ENCODE measurements around the gene FAM222A.

Gene FAM222A

GRCh38 chr12:109698820-109699219 is 14.8 kb upstream of the FAM222A start:
- TF ChIP-seq SUZ12 (IDR thresholded peaks at IDR 0.05; ENCODE audit: extremely low read depth, insufficient read depth, insufficient read length) (no peak), YY1 (IDR thresholded peaks at IDR 0.05; ENCODE audit: insufficient read depth, insufficient read length) (no peak), ZNF274 (IDR thresholded peaks at IDR 0.05; ENCODE audit: low read depth, low read length) (no peak)
- DNase-seq (ENCODE audit: low read depth, low spot score) = no peak
- Histone ChIP-seq H3K4me1 (ENCODE audit: insufficient read depth, insufficient read length) (peaks cover 28% of the 10 kb centered on the region), H3K36me3 (ENCODE audit: insufficient read depth, insufficient read length, low read length) (no peaks in the 10 kb centered on the region), H3K9me3 (ENCODE audit: insufficient read depth, low read length) (no peaks in the 10 kb centered on the region), H3K4me3 (ENCODE audit: insufficient read length, low read depth) (no peak overlapping the region), H3K27me3 (ENCODE audit: insufficient read depth, insufficient read length) (no peaks in the 10 kb centered on the region), H3K9ac (ENCODE audit: insufficient read length, low read depth) (no peak overlapping the region)

- H3K4me1 ChIP-seq (ENCODE audit: insufficient read depth, insufficient read length) = peaks cover 21% of the 10 kb centered on the region
- no peak overlapping the region for H3K9ac ChIP-seq (ENCODE audit: insufficient read length, low read depth)
- no peaks in the 10 kb centered on the region for H3K9me3 ChIP-seq (ENCODE audit: insufficient read depth, low read length)
- TF ChIP-seq ZNF274 (IDR thresholded peaks at IDR 0.05; ENCODE audit: low read depth, low read length) (no peak), SUZ12 (IDR thresholded peaks at IDR 0.05; ENCODE audit: extremely low read depth, insufficient read depth, insufficient read length) (no peak), YY1 (IDR thresholded peaks at IDR 0.05; ENCODE audit: insufficient read depth, insufficient read length) (no peak)
- H3K4me3 ChIP-seq (ENCODE audit: insufficient read length, low read depth) = no peak overlapping the region
- no peaks in the 10 kb centered on the region for H3K36me3 ChIP-seq (ENCODE audit: insufficient read depth, insufficient read length, low read length)
- no peaks in the 10 kb centered on the region for H3K27me3 ChIP-seq (ENCODE audit: insufficient read depth, insufficient read length)
- DNase-seq (ENCODE audit: low read depth, low spot score) = no peak
Observed at GRCh38 chr12:109701064-109701463, 12.6 kb upstream of the FAM222A start.

DNA sequence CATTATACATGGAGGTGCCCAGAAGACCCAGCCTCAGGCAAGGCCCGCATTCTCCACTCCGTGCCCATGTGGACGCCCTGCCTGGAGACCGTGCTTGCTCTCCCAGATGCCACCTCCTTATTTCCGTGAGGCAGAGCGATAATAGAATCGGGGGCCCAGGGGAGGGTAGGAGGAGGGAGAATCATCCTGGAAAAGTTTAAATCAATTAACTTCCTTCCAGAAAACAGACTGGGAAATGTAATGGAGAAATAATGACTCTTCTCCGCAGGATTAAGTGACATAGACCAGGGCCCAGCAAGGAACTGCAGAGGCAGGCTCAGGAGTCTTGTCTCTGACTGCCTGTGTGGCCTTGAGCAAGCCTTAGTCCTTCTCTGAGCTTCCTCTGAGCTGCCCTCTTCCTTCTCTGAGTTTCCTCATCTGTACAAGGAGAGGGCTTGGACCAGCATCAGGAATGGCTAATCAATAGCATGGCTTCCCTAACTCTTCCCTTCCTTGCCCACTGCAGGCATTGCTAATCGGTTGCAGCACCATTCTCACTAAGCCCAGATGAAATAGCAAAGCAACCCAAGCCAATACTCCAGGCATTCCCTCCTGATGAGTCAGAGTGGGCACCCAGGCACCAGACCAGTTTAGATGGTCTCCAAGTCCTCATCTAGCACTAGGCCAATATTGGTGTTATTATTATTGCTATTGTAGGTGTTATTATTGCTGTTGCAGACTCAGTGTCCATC is 11.3 kb upstream of the FAM222A start:
- no peaks in the 10 kb centered on the region for H3K27me3 ChIP-seq (ENCODE audit: insufficient read depth, insufficient read length)
- H3K36me3 ChIP-seq (ENCODE audit: insufficient read depth, insufficient read length, low read length) = no peaks in the 10 kb centered on the region
- H3K4me1 ChIP-seq (ENCODE audit: insufficient read depth, insufficient read length) = peaks cover 23% of the 10 kb centered on the region
- DNase-seq (ENCODE audit: low read depth, low spot score) = no peak
- no peaks in the 10 kb centered on the region for H3K9me3 ChIP-seq (ENCODE audit: insufficient read depth, low read length)
- TF ChIP-seq YY1 (IDR thresholded peaks at IDR 0.05; ENCODE audit: insufficient read depth, insufficient read length) (no peak), ZNF274 (IDR thresholded peaks at IDR 0.05; ENCODE audit: low read depth, low read length) (no peak), SUZ12 (IDR thresholded peaks at IDR 0.05; ENCODE audit: extremely low read depth, insufficient read depth, insufficient read length) (no peak)
- H3K4me3 ChIP-seq (ENCODE audit: insufficient read length, low read depth) = no peak overlapping the region
- no peak overlapping the region for H3K9ac ChIP-seq (ENCODE audit: insufficient read length, low read depth)

- TF ChIP-seq YY1 (IDR thresholded peaks at IDR 0.05; ENCODE audit: insufficient read depth, insufficient read length) (no peak), ZNF274 (IDR thresholded peaks at IDR 0.05; ENCODE audit: low read depth, low read length) (no peak), SUZ12 (IDR thresholded peaks at IDR 0.05; ENCODE audit: extremely low read depth, insufficient read depth, insufficient read length) (no peak)
- no peak for DNase-seq (ENCODE audit: low read depth, low spot score)
- Histone ChIP-seq H3K9me3 (ENCODE audit: insufficient read depth, low read length) (no peaks in the 10 kb centered on the region), H3K4me3 (ENCODE audit: insufficient read length, low read depth) (no peak overlapping the region), H3K9ac (ENCODE audit: insufficient read length, low read depth) (no peak overlapping the region), H3K4me1 (ENCODE audit: insufficient read depth, insufficient read length) (peaks cover 16% of the 10 kb centered on the region), H3K36me3 (ENCODE audit: insufficient read depth, insufficient read length, low read length) (no peaks in the 10 kb centered on the region), H3K27me3 (ENCODE audit: insufficient read depth, insufficient read length) (no peaks in the 10 kb centered on the region)
Observed at GRCh38 chr12:109703684-109704083, 9.9 kb upstream of the FAM222A start.

GRCh38 chr12:109704371-109705098 is 9.1 kb upstream of the FAM222A start:
- TF ChIP-seq SUZ12 (IDR thresholded peaks at IDR 0.05; ENCODE audit: extremely low read depth, insufficient read depth, insufficient read length) (no peak), ZNF274 (IDR thresholded peaks at IDR 0.05; ENCODE audit: low read depth, low read length) (no peak), YY1 (IDR thresholded peaks at IDR 0.05; ENCODE audit: insufficient read depth, insufficient read length) (no peak)
- Histone ChIP-seq H3K4me1 (ENCODE audit: insufficient read depth, insufficient read length) (peaks cover 22% of the 10 kb centered on the region), H3K4me3 (ENCODE audit: insufficient read length, low read depth) (no peak overlapping the region), H3K36me3 (ENCODE audit: insufficient read depth, insufficient read length, low read length) (no peaks in the 10 kb centered on the region), H3K9me3 (ENCODE audit: insufficient read depth, low read length) (no peaks in the 10 kb centered on the region), H3K27me3 (ENCODE audit: insufficient read depth, insufficient read length) (no peaks in the 10 kb centered on the region), H3K9ac (ENCODE audit: insufficient read length, low read depth) (no peak overlapping the region)
- no peak for DNase-seq (ENCODE audit: low read depth, low spot score)

GRCh38 chr12:109705291-109705690 is 8.3 kb upstream of the FAM222A start:
- Histone ChIP-seq H3K4me3 (ENCODE audit: insufficient read length, low read depth) (no peak overlapping the region), H3K36me3 (ENCODE audit: insufficient read depth, insufficient read length, low read length) (no peaks in the 10 kb centered on the region), H3K9ac (ENCODE audit: insufficient read length, low read depth) (no peak overlapping the region), H3K27me3 (ENCODE audit: insufficient read depth, insufficient read length) (no peaks in the 10 kb centered on the region), H3K9me3 (ENCODE audit: insufficient read depth, low read length) (no peaks in the 10 kb centered on the region), H3K4me1 (ENCODE audit: insufficient read depth, insufficient read length) (peaks cover 26% of the 10 kb centered on the region)
- DNase-seq (ENCODE audit: low read depth, low spot score) = no peak
- no peak for TF ChIP-seq ZNF274 (IDR thresholded peaks at IDR 0.05; ENCODE audit: low read depth, low read length)
- no peak for TF ChIP-seq SUZ12 (IDR thresholded peaks at IDR 0.05; ENCODE audit: extremely low read depth, insufficient read depth, insufficient read length)
- TF ChIP-seq YY1 (IDR thresholded peaks at IDR 0.05; ENCODE audit: insufficient read depth, insufficient read length) = no peak

DNA sequence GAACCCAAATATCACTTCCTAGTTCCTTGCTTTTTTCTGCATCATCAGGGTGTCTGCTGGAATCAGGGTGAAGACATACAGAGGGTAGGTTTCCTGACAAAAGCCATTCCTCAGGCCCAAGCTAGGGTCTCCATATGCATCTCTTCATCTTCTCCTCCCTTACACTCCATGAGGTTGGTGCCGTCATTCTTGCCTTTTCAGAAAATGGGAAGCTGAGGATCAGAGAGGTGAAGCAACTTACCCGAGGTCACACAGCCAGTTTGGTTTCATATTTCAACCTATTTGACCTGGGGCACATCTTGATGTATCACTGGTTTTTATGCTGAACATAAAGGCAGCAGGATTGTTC is 7.3 kb upstream of the FAM222A start:
- TF ChIP-seq YY1 (IDR thresholded peaks at IDR 0.05; ENCODE audit: insufficient read depth, insufficient read length) = no peak
- DNase-seq (ENCODE audit: low read depth, low spot score) = no peak
- Histone ChIP-seq H3K4me3 (ENCODE audit: insufficient read length, low read depth) (no peak overlapping the region), H3K9ac (ENCODE audit: insufficient read length, low read depth) (no peak overlapping the region), H3K27me3 (ENCODE audit: insufficient read depth, insufficient read length) (no peaks in the 10 kb centered on the region), H3K36me3 (ENCODE audit: insufficient read depth, insufficient read length, low read length) (no peaks in the 10 kb centered on the region), H3K4me1 (ENCODE audit: insufficient read depth, insufficient read length) (peaks cover 22% of the 10 kb centered on the region), H3K9me3 (ENCODE audit: insufficient read depth, low read length) (no peaks in the 10 kb centered on the region)

Measured in NT2/D1 (cell line).